Suprapubic skin (tissue), 4 donors: ENCODE results near the gene ABCA4. TPM values are rescaled to one million over a fixed set of nuclear protein-coding genes. Genes with fewer than 3 reads are reported as not detected.
A peak's percentile ranks its signal among the peaks of the same experiment; 100 is the strongest.

Experiments used
- DNase-seq, 2 donors: peaks; one replicate each; pipeline ENCODE4 v3.0.0-alpha.2; 2019; ENCODE audit warnings: low spot score in 2 of 2
- H3K27ac ChIP-seq: fragments of 200-600 bp; sonication (generic); one replicate; pipeline ENCODE4 v1.5.1; 2019
- H3K27me3 ChIP-seq: fragments of 200-600 bp; sonication (generic); one replicate; pipeline ENCODE4 v1.5.1; 2019
- H3K36me3 ChIP-seq: fragments of 200-600 bp; sonication (generic); one replicate; pipeline ENCODE4 v1.5.1; 2019
- H3K4me1 ChIP-seq: fragments of 200-600 bp; sonication (generic); one replicate; pipeline ENCODE4 v1.5.1; 2019
- H3K4me3 ChIP-seq: fragments of 200-600 bp; sonication (generic); one replicate; pipeline ENCODE4 v1.5.1; 2019; ENCODE audit warnings: mild to moderate bottlenecking
- H3K9me3 ChIP-seq: fragments of 200-600 bp; sonication (generic); one replicate; pipeline ENCODE4 v1.5.1; 2019
- EP300 ChIP-seq: sonication (generic); formaldehyde crosslinking; IDR thresholded peaks from one replicate; pipeline ENCODE4 v1.6.1; 2017; ENCODE audit warnings: antibody characterized with exemption
- POLR2A ChIP-seq, 2 donors: fragments of 450-650 bp; IDR thresholded peaks; one replicate each; pipeline ENCODE4 v1.6.1; 2017; ENCODE audit warnings: antibody characterized with exemption in 2 of 2, mild to moderate bottlenecking in 2 of 2, moderate library complexity in 2 of 2
- POLR2AphosphoS5 ChIP-seq, 3 donors: sonication (generic); formaldehyde crosslinking; IDR thresholded peaks; one replicate each; pipeline ENCODE4 v1.6.1; 2017; ENCODE audit warnings: antibody characterized with exemption in 3 of 3
- WGBS: methylation state at CpG from one replicate; pipeline ENCODE4 v1.1.5; 2018; 5-methylcytosine and 5-hydroxymethylcytosine counted together
- total RNA-seq, 4 donors: library from RNA; depleted of rRNA; stranded (reverse); fragments of >200 nt; gene quantifications; one replicate each; pipeline ENCODE4 v1.1.0, GENCODE V29; 2016
- TF ChIP-seq, protein P1 (sequence below), 2 donors: fragments of 200-600 bp in 1 of 2; fragments of 450-650 bp in 1 of 2; sonication (generic) in 1 of 2; IDR thresholded peaks; one replicate each; pipeline ENCODE4 v1.5.1; 2016 to 2019; ENCODE audit warnings: antibody characterized with exemption in 2 of 2, mild to moderate bottlenecking in 1 of 2, moderate library complexity in 1 of 2

The ABCA4 gene
- total RNA-seq, 4 donors from 2014 or later = 2.8 to 6.8 (median 4.3) TPM

DNA sequence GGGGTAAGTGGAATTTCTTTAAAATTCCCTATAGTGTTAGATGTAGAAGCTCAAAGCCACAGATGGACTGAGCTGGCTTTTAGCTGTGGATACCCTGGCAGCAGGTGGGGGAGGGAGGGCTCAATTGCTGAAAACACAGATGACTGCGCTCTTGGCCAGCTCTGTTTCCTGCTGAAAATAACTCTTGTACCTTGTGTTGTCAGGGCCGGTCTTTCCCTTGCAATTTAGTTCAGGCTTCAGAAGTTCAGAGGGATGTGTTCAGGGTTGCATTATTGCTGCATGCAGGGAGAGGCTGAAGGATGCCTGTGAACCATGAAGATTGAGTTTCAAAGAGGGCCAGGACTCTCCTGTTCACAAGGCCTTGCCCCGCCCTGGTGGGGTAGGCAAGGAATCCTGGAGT is 153.6 kb downstream of the ABCA4 start:
- no peaks in the 10 kb centered on the region for H3K9me3 ChIP-seq
- H3K4me3 ChIP-seq = no peak overlapping the region
- H3K27me3 ChIP-seq = no peaks in the 10 kb centered on the region
- WGBS = 81% methylated on average over 3 of the region's 3 CpGs
- TF ChIP-seq EP300 (no peak), POLR2AphosphoS5 (IDR thresholded peaks at IDR 0.05) (no peak), POLR2A (IDR thresholded peaks at IDR 0.05) (no peak)
- TF ChIP-seq, protein P1, sequence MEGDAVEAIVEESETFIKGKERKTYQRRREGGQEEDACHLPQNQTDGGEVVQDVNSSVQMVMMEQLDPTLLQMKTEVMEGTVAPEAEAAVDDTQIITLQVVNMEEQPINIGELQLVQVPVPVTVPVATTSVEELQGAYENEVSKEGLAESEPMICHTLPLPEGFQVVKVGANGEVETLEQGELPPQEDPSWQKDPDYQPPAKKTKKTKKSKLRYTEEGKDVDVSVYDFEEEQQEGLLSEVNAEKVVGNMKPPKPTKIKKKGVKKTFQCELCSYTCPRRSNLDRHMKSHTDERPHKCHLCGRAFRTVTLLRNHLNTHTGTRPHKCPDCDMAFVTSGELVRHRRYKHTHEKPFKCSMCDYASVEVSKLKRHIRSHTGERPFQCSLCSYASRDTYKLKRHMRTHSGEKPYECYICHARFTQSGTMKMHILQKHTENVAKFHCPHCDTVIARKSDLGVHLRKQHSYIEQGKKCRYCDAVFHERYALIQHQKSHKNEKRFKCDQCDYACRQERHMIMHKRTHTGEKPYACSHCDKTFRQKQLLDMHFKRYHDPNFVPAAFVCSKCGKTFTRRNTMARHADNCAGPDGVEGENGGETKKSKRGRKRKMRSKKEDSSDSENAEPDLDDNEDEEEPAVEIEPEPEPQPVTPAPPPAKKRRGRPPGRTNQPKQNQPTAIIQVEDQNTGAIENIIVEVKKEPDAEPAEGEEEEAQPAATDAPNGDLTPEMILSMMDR (IDR thresholded peaks at IDR 0.05) = no peak
- no peaks in the 10 kb centered on the region for H3K36me3 ChIP-seq
- DNase-seq = no peak
- peaks cover 11% of the 10 kb centered on the region for H3K4me1 ChIP-seq
- H3K27ac ChIP-seq = no peak overlapping the region

DNA sequence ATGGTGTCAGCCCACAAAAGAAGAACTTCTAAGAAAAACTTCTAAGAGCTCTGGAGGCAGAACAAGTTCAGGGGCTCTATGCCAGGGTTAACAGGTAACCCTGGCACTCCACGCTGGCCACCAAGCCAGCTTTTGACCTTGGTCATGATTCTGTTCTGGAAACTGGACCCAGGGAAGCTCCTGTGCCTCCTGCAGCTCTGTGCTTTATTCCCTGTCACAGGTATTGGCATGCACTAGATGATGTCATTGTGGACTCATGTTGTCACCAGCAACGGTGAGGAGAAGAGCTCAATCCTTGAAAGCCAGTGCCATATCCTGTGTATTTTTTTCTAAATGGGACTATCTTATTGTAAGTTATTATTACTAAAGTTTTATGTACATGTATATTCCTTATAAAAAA is 155.1 kb downstream of the ABCA4 start:
- no peak overlapping the region for H3K4me3 ChIP-seq
- peaks cover 20% of the 10 kb centered on the region for H3K4me1 ChIP-seq
- 41% methylated on average over 2 of the region's 2 CpGs for WGBS
- H3K27ac ChIP-seq = no peak overlapping the region
- no peak for DNase-seq
- H3K36me3 ChIP-seq = no peaks in the 10 kb centered on the region
- H3K27me3 ChIP-seq = no peaks in the 10 kb centered on the region
- no peak for TF ChIP-seq EP300
- TF ChIP-seq POLR2A (IDR thresholded peaks at IDR 0.05) = no peak
- TF ChIP-seq, protein P1 (IDR thresholded peaks at IDR 0.05) = no peak
- no peak for TF ChIP-seq POLR2AphosphoS5 (IDR thresholded peaks at IDR 0.05)
- no peaks in the 10 kb centered on the region for H3K9me3 ChIP-seq

DNA sequence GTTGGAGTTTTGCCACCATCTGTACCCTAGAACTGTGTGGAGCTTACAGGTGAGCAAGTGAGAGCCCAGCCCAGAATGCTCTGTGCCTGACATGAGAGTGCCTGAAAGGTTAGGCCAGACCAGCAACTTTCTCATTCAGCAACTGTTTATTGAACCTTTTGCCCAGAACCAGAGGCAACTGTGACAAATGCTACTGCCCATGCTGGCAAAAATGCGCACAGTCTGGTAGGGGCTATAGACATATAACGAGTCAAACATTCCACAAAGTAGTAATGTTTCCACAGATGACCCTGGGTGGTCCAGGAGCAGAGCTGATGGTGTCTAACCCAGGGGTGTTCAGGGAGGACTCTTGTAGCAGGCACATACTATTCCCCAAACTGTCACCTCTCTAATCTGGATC is 155.7 kb downstream of the ABCA4 start:
- H3K27me3 ChIP-seq = no peaks in the 10 kb centered on the region
- H3K4me1 ChIP-seq = peaks cover 26% of the 10 kb centered on the region
- no peaks in the 10 kb centered on the region for H3K36me3 ChIP-seq
- DNase-seq = no peak
- H3K27ac ChIP-seq = peak overlapping the region; percentile 49
- no peak overlapping the region for H3K4me3 ChIP-seq
- TF ChIP-seq EP300 = no peak
- no peak for TF ChIP-seq POLR2A (IDR thresholded peaks at IDR 0.05)
- TF ChIP-seq, protein P1 (IDR thresholded peaks at IDR 0.05) = no peak
- TF ChIP-seq POLR2AphosphoS5 (IDR thresholded peaks at IDR 0.05) = no peak
- H3K9me3 ChIP-seq = no peaks in the 10 kb centered on the region
- 80% methylated on average over 2 of the region's 2 CpGs for WGBS

DNA sequence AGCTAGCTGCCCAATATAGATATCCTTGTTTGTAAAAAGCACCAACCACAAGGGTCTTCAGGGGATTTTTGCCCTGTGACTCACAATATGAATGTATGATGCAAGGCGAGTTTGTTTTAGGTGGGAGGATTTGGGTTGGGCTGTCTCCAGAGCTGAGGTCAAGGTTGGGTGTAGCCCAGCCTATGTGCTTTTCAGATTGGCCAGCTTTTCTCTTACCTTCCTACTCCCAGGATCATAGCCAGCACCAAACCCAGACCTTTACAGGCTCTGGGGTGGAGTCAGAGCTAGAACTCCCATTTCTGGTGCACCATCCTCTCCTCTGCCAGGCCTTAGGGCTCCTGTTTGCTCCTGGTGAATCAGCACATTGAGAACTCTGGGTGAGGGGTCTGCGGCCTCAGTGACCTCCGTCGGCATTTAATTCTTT is 156.2 kb downstream of the ABCA4 start:
- Histone ChIP-seq H3K27ac (peak overlapping the region; percentile 49), H3K27me3 (no peaks in the 10 kb centered on the region), H3K9me3 (no peaks in the 10 kb centered on the region), H3K36me3 (no peaks in the 10 kb centered on the region), H3K4me1 (peaks cover 28% of the 10 kb centered on the region), H3K4me3 (no peak overlapping the region)
- no peak for DNase-seq
- WGBS = 77% methylated on average over 4 of the region's 4 CpGs
- TF ChIP-seq, protein P1 (IDR thresholded peaks at IDR 0.05) = no peak
- TF ChIP-seq POLR2AphosphoS5 (IDR thresholded peaks at IDR 0.05) (no peak), EP300 (no peak), POLR2A (IDR thresholded peaks at IDR 0.05) (no peak)

DNA sequence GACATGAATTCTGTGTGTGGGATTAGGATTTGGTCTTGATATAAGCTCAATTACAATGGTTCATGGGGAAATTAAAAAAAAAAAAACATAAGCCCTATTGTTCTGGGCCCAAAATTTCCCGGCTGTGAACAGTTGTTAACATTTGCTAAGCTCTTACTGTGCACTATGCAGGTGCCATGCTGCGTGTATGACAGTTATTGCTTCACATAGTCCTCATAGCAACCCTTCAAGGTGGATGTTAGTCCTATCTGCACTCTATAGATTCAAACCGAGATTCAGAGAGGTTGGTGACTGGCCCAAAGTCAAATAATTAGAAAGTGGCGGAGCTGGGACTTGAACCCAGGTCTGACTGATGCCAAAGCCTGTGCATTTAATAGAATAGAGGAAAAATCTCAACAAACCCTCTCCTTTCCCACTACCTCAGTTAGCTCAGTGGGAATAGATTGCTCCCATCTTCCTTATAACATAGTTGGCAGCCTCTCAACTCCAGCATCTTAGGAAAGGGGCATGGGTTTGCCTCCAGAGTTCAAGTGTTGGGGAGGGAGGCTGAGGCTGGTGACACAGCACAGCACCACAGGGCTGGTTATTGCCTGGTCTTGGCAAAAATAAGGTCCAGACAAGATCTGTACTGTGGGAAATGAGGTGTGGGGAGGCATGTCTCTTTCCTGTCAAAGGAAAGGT is 156.7 kb downstream of the ABCA4 start:
- Histone ChIP-seq H3K27ac (peak overlapping the region; percentile 9), H3K36me3 (no peaks in the 10 kb centered on the region), H3K4me3 (no peak overlapping the region), H3K9me3 (no peaks in the 10 kb centered on the region), H3K4me1 (peaks cover 28% of the 10 kb centered on the region), H3K27me3 (no peaks in the 10 kb centered on the region)
- TF ChIP-seq POLR2A (IDR thresholded peaks at IDR 0.05) = no peak
- TF ChIP-seq POLR2AphosphoS5 (IDR thresholded peaks at IDR 0.05) = no peak
- TF ChIP-seq, protein P1 (IDR thresholded peaks at IDR 0.05) = no peak
- no peak for TF ChIP-seq EP300
- 77% methylated on average over 4 of the region's 4 CpGs for WGBS
- no peak for DNase-seq
